Measurements from ENCODE around the gene LRRC37B.
"Not testable (repeated sequence)": the region's sequence is repeated elsewhere in the genome, so short reads cannot be mapped to it uniquely, and the experiment has no call there.

GRCh38 chr17:32027271-32027670 is 20.1 kb downstream of the LRRC37B start:
- TF ChIP-seq, protein P1, sequence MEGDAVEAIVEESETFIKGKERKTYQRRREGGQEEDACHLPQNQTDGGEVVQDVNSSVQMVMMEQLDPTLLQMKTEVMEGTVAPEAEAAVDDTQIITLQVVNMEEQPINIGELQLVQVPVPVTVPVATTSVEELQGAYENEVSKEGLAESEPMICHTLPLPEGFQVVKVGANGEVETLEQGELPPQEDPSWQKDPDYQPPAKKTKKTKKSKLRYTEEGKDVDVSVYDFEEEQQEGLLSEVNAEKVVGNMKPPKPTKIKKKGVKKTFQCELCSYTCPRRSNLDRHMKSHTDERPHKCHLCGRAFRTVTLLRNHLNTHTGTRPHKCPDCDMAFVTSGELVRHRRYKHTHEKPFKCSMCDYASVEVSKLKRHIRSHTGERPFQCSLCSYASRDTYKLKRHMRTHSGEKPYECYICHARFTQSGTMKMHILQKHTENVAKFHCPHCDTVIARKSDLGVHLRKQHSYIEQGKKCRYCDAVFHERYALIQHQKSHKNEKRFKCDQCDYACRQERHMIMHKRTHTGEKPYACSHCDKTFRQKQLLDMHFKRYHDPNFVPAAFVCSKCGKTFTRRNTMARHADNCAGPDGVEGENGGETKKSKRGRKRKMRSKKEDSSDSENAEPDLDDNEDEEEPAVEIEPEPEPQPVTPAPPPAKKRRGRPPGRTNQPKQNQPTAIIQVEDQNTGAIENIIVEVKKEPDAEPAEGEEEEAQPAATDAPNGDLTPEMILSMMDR (IDR thresholded peaks at IDR 0.05; ENCODE audit: low read depth, low read length, poor library complexity, severe bottlenecking) = not testable (repeated sequence)
- not testable (repeated sequence) for TF ChIP-seq EZH2phosphoT487 (IDR thresholded peaks at IDR 0.05; ENCODE audit: borderline replicate concordance, low read length)

Measured in DOHH2 (cell line).